ENCODE results near the gene SLC31A1.
A peak's percentile ranks its signal among the peaks of the same experiment; 100 is the strongest.

SLC31A1 gene

GRCh38 chr9:113221800-113222481, 597 bp downstream of the SLC31A1 start:
- Histone ChIP-seq H3K18ac (ENCODE audit: low read length) (no peak overlapping the region), H2BK15ac (replicated peaks; ENCODE audit: low read depth) (no peak overlapping the region), H4K5ac (ENCODE audit: low read length) (no peak overlapping the region), H3K79me2 (ENCODE audit: control insufficient read depth, insufficient read depth, low read length) (peaks cover 10% of the 10 kb centered on the region), H3K4me3 (ENCODE audit: low read length) (peak overlapping the region; percentile 95), H2BK120ac (ENCODE audit: low read depth, low read length) (no peak overlapping the region), H3K56ac (ENCODE audit: low read length) (peak overlapping the region; percentile 95), H3K36me3 (ENCODE audit: control insufficient read depth, insufficient read depth, low read length) (no peaks in the 10 kb centered on the region), H3K4me2 (ENCODE audit: low read length) (peak overlapping the region; percentile 94), H3K79me1 (ENCODE audit: low read length) (peaks cover 17% of the 10 kb centered on the region), H3K27ac (ENCODE audit: low read depth, low read length) (peak overlapping the region; percentile 16), H4K8ac (ENCODE audit: low read depth, low read length) (no peak overlapping the region), H3K4ac (ENCODE audit: low read depth, low read length) (no peak overlapping the region), H3K9ac (ENCODE audit: low read length) (peak overlapping the region; percentile 88), H3K23ac (ENCODE audit: low read length) (no peak overlapping the region), H2BK5ac (ENCODE audit: low read length) (no peak overlapping the region), H3K4me1 (ENCODE audit: control insufficient read depth, low read depth, low read length) (peaks cover 6% of the 10 kb centered on the region), H2AK5ac (ENCODE audit: low read length) (peak overlapping the region; percentile 62), H3K27me3 (ENCODE audit: insufficient read depth, low read length, poor library complexity) (no peaks in the 10 kb centered on the region)
- no CpG with 5 or more reads among the region's 20 CpGs for WGBS (ENCODE audit: extremely low coverage, insufficient coverage, low lambda C conversion rate)
- DNase-seq: peak; percentile 5

DNA sequence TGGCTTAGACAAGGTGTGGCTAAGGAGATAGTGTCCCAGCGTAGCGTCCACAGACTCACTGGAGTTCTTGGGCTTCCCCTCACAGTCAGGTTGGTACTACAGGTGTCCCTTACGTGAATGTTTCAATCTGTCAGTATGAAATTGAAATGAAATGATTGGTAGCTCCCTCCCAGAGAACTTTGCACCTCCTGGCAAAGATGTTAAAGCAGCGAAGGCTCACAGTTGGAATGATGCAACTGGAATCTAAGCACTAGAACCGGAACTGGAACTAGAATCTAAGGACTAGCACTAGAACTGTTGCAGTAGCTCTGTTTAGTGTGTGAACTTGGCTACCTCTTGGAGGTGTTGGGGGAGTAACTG, 1.1 kb downstream of the SLC31A1 start:
- peaks cover 17% of the 10 kb centered on the region for H3K79me1 ChIP-seq (ENCODE audit: low read length)
- H3K9ac ChIP-seq (ENCODE audit: low read length): peak overlapping the region; percentile 88
- no peak overlapping the region for H3K23ac ChIP-seq (ENCODE audit: low read length)
- no peak overlapping the region for H3K27ac ChIP-seq (ENCODE audit: low read depth, low read length)
- no peak overlapping the region for H2BK120ac ChIP-seq (ENCODE audit: low read depth, low read length)
- peak overlapping the region; percentile 95 for H3K56ac ChIP-seq (ENCODE audit: low read length)
- no peak overlapping the region for H3K4ac ChIP-seq (ENCODE audit: low read depth, low read length)
- no peaks in the 10 kb centered on the region for H3K27me3 ChIP-seq (ENCODE audit: insufficient read depth, low read length, poor library complexity)
- no peak overlapping the region for H2BK5ac ChIP-seq (ENCODE audit: low read length)
- H3K4me2 ChIP-seq (ENCODE audit: low read length): peak overlapping the region; percentile 94
- no peak overlapping the region for H2BK15ac ChIP-seq (replicated peaks; ENCODE audit: low read depth)
- H3K79me2 ChIP-seq (ENCODE audit: control insufficient read depth, insufficient read depth, low read length): peaks cover 10% of the 10 kb centered on the region
- H4K8ac ChIP-seq (ENCODE audit: low read depth, low read length): no peak overlapping the region
- H3K18ac ChIP-seq (ENCODE audit: low read length): no peak overlapping the region
- peaks cover 6% of the 10 kb centered on the region for H3K4me1 ChIP-seq (ENCODE audit: control insufficient read depth, low read depth, low read length)
- peak overlapping the region; percentile 62 for H2AK5ac ChIP-seq (ENCODE audit: low read length)
- H3K4me3 ChIP-seq (ENCODE audit: low read length): peak overlapping the region; percentile 95
- peak; percentile 15 for DNase-seq
- H3K36me3 ChIP-seq (ENCODE audit: control insufficient read depth, insufficient read depth, low read length): no peaks in the 10 kb centered on the region
- H4K5ac ChIP-seq (ENCODE audit: low read length): no peak overlapping the region
- no CpG with 5 or more reads among the region's 5 CpGs for WGBS (ENCODE audit: extremely low coverage, insufficient coverage, low lambda C conversion rate)

- DNase-seq: no peak
- no CpG with 5 or more reads among the region's 2 CpGs for WGBS (ENCODE audit: extremely low coverage, insufficient coverage, low lambda C conversion rate)
- H3K4me1 ChIP-seq (ENCODE audit: control insufficient read depth, low read depth, low read length): peaks cover 6% of the 10 kb centered on the region
- no peaks in the 10 kb centered on the region for H3K36me3 ChIP-seq (ENCODE audit: control insufficient read depth, insufficient read depth, low read length)
- no peak overlapping the region for H2BK120ac ChIP-seq (ENCODE audit: low read depth, low read length)
- no peak overlapping the region for H3K56ac ChIP-seq (ENCODE audit: low read length)
- peaks cover 10% of the 10 kb centered on the region for H3K79me2 ChIP-seq (ENCODE audit: control insufficient read depth, insufficient read depth, low read length)
- no peak overlapping the region for H4K8ac ChIP-seq (ENCODE audit: low read depth, low read length)
- H3K4me2 ChIP-seq (ENCODE audit: low read length): no peak overlapping the region
- no peak overlapping the region for H3K18ac ChIP-seq (ENCODE audit: low read length)
- H2BK15ac ChIP-seq (replicated peaks; ENCODE audit: low read depth): no peak overlapping the region
- H2AK5ac ChIP-seq (ENCODE audit: low read length): no peak overlapping the region
- H3K4me3 ChIP-seq (ENCODE audit: low read length): no peak overlapping the region
- no peaks in the 10 kb centered on the region for H3K27me3 ChIP-seq (ENCODE audit: insufficient read depth, low read length, poor library complexity)
- H2BK5ac ChIP-seq (ENCODE audit: low read length): no peak overlapping the region
- H3K27ac ChIP-seq (ENCODE audit: low read depth, low read length): no peak overlapping the region
- H3K23ac ChIP-seq (ENCODE audit: low read length): no peak overlapping the region
- H4K5ac ChIP-seq (ENCODE audit: low read length): no peak overlapping the region
- H3K79me1 ChIP-seq (ENCODE audit: low read length): peaks cover 17% of the 10 kb centered on the region
- no peak overlapping the region for H3K4ac ChIP-seq (ENCODE audit: low read depth, low read length)
- H3K9ac ChIP-seq (ENCODE audit: low read length): no peak overlapping the region
These were observed 2.6 kb downstream of the SLC31A1 start for GRCh38 chr9:113223963-113224362.

DNA sequence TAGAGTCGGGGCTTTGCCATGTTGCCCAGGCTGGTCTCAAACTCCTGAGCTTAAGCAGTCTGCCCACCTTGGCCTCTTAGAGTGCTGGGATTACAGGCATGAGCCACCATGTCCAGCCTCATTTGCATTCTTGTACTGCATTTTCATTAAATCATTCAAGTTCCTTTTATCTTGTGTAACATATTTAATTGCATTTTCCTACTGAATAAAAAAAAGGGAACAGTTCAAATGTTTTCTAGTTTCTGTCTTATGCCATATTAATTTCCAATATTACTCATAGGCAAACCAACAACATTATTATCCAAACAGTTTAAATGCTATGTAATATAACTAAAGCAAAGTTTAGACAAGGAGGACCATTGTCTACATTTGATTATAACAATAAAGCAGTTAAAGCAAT, 6.1 kb downstream of the SLC31A1 start:
- Histone ChIP-seq H3K79me2 (ENCODE audit: control insufficient read depth, insufficient read depth, low read length) (no peaks in the 10 kb centered on the region), H3K36me3 (ENCODE audit: control insufficient read depth, insufficient read depth, low read length) (no peaks in the 10 kb centered on the region)
- no CpG with 5 or more reads among the region's 1 CpG for WGBS (ENCODE audit: extremely low coverage, insufficient coverage, low lambda C conversion rate)

DNA sequence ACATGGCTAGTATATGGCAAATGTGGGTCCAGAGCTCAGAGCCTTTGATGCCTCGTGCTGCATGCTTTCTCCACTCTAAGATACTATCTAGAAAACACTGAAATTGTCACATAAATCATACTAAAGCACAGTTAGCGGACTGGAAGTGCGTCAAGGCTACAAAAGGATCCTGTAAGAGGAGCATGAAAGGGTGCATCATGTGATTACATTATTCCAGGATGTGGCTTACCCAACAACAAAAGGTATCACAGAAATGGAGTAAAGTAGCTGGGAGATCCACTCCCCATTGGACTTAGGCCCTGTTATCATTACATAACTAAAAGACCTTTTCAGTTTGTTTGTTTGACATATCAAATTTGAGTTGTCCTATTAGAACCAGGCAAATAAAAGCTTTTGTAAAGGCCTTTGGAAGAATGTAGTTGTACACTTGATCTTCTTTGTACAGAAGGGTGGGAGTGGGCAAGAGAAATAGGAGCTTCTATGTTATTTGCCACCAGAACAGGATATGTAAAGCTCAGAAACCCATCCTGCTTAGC, 6.9 kb downstream of the SLC31A1 start:
- no peak overlapping the region for H3K4ac ChIP-seq (ENCODE audit: low read depth, low read length)
- H3K27ac ChIP-seq (ENCODE audit: low read depth, low read length): no peak overlapping the region
- H3K27me3 ChIP-seq (ENCODE audit: insufficient read depth, low read length, poor library complexity): no peaks in the 10 kb centered on the region
- no peak overlapping the region for H3K9ac ChIP-seq (ENCODE audit: low read length)
- no peak overlapping the region for H4K8ac ChIP-seq (ENCODE audit: low read depth, low read length)
- no peak overlapping the region for H4K5ac ChIP-seq (ENCODE audit: low read length)
- H3K4me2 ChIP-seq (ENCODE audit: low read length): no peak overlapping the region
- H3K4me1 ChIP-seq (ENCODE audit: control insufficient read depth, low read depth, low read length): no peaks in the 10 kb centered on the region
- no CpG with 5 or more reads among the region's 3 CpGs for WGBS (ENCODE audit: extremely low coverage, insufficient coverage, low lambda C conversion rate)
- no peak overlapping the region for H2BK5ac ChIP-seq (ENCODE audit: low read length)
- no peaks in the 10 kb centered on the region for H3K79me2 ChIP-seq (ENCODE audit: control insufficient read depth, insufficient read depth, low read length)
- no peak overlapping the region for H2BK15ac ChIP-seq (replicated peaks; ENCODE audit: low read depth)
- H2AK5ac ChIP-seq (ENCODE audit: low read length): no peak overlapping the region
- no peaks in the 10 kb centered on the region for H3K36me3 ChIP-seq (ENCODE audit: control insufficient read depth, insufficient read depth, low read length)
- H3K23ac ChIP-seq (ENCODE audit: low read length): no peak overlapping the region
- H2BK120ac ChIP-seq (ENCODE audit: low read depth, low read length): no peak overlapping the region
- H3K79me1 ChIP-seq (ENCODE audit: low read length): peaks cover 2% of the 10 kb centered on the region
- no peak for DNase-seq
- H3K4me3 ChIP-seq (ENCODE audit: low read length): no peak overlapping the region
- H3K18ac ChIP-seq (ENCODE audit: low read length): no peak overlapping the region
- no peak overlapping the region for H3K56ac ChIP-seq (ENCODE audit: low read length)

More for the DNA sequence above, 6.1 kb downstream of the SLC31A1 start:
- DNase-seq: no peak
- Histone ChIP-seq H3K27ac (ENCODE audit: low read depth, low read length) (no peak overlapping the region), H3K56ac (ENCODE audit: low read length) (no peak overlapping the region), H3K4me1 (ENCODE audit: control insufficient read depth, low read depth, low read length) (peaks cover 2% of the 10 kb centered on the region), H2BK5ac (ENCODE audit: low read length) (no peak overlapping the region), H3K27me3 (ENCODE audit: insufficient read depth, low read length, poor library complexity) (no peaks in the 10 kb centered on the region), H3K79me1 (ENCODE audit: low read length) (peaks cover 6% of the 10 kb centered on the region), H3K4me2 (ENCODE audit: low read length) (no peak overlapping the region), H2BK15ac (replicated peaks; ENCODE audit: low read depth) (no peak overlapping the region), H2BK120ac (ENCODE audit: low read depth, low read length) (no peak overlapping the region), H2AK5ac (ENCODE audit: low read length) (no peak overlapping the region), H4K8ac (ENCODE audit: low read depth, low read length) (no peak overlapping the region), H3K23ac (ENCODE audit: low read length) (no peak overlapping the region), H3K9ac (ENCODE audit: low read length) (no peak overlapping the region), H4K5ac (ENCODE audit: low read length) (no peak overlapping the region), H3K4me3 (ENCODE audit: low read length) (no peak overlapping the region), H3K4ac (ENCODE audit: low read depth, low read length) (no peak overlapping the region), H3K18ac (ENCODE audit: low read length) (no peak overlapping the region)

DNA sequence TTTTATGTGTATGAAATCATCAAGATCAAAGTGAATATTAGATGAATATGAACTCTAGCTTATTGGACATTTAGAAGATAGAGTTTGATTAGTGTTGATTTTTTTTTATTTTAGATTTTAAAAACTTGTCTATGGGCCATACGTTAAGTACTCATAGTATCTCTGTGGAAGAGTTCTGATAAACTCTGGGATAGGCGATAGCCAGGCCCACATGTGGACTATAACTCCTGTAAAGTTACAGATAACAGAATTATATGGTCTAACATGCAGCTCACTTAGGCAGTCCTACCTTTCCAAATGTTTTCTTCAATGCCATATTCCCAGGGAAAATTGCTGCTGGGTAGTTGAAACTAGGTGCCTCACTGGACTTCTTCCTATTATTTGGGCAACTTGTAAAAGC, 10.4 kb downstream of the SLC31A1 start:
- H3K36me3 ChIP-seq (ENCODE audit: control insufficient read depth, insufficient read depth, low read length): no peaks in the 10 kb centered on the region
- DNase-seq: no peak
- no peak overlapping the region for H3K9ac ChIP-seq (ENCODE audit: low read length)
- no peak overlapping the region for H3K4me2 ChIP-seq (ENCODE audit: low read length)
- no peak overlapping the region for H3K27ac ChIP-seq (ENCODE audit: low read depth, low read length)
- H3K4me1 ChIP-seq (ENCODE audit: control insufficient read depth, low read depth, low read length): no peaks in the 10 kb centered on the region
- H3K27me3 ChIP-seq (ENCODE audit: insufficient read depth, low read length, poor library complexity): no peaks in the 10 kb centered on the region
- H2BK15ac ChIP-seq (replicated peaks; ENCODE audit: low read depth): no peak overlapping the region
- WGBS (ENCODE audit: extremely low coverage, insufficient coverage, low lambda C conversion rate): no CpG with 5 or more reads among the region's 2 CpGs
- H2BK120ac ChIP-seq (ENCODE audit: low read depth, low read length): no peak overlapping the region
- H4K8ac ChIP-seq (ENCODE audit: low read depth, low read length): no peak overlapping the region
- H3K4me3 ChIP-seq (ENCODE audit: low read length): no peak overlapping the region
- peaks cover 2% of the 10 kb centered on the region for H3K79me1 ChIP-seq (ENCODE audit: low read length)
- no peaks in the 10 kb centered on the region for H3K79me2 ChIP-seq (ENCODE audit: control insufficient read depth, insufficient read depth, low read length)
- no peak overlapping the region for H3K56ac ChIP-seq (ENCODE audit: low read length)
- no peak overlapping the region for H2AK5ac ChIP-seq (ENCODE audit: low read length)
- H3K4ac ChIP-seq (ENCODE audit: low read depth, low read length): no peak overlapping the region
- H3K18ac ChIP-seq (ENCODE audit: low read length): no peak overlapping the region
- H4K5ac ChIP-seq (ENCODE audit: low read length): no peak overlapping the region
- H2BK5ac ChIP-seq (ENCODE audit: low read length): no peak overlapping the region
- no peak overlapping the region for H3K23ac ChIP-seq (ENCODE audit: low read length)
